Calu3 (cell line): ENCODE measurements around the gene B3GAT3. TPM values are rescaled to one million over a fixed set of nuclear protein-coding genes. Genes with fewer than 3 reads are reported as not detected.

ENCODE experiments used
- BruUV-seq: library from RNA; stranded (reverse); fragments of 400-500 nt; replicated peaks from 2 replicates; lab custom pipeline; 2021; lab: Mats Ljungman, UMichigan
- CTCF ChIA-PET: fragments of 300-600 bp; sonication (Branson Sonifier 250); formaldehyde crosslinking; loops from one replicate; lab custom pipeline; 2022; ENCODE audit warnings: antibody characterized with exemption; lab: Charles Lee
- DNase-seq: peaks from one replicate; pipeline ENCODE4 v3.0.0; 2022
- H3K27ac Mint-ChIP-seq: one replicate; pipeline ENCODE4 v1.8.0; 2022; ENCODE audit warnings: mixed read lengths; ENCODE audit not compliant: unreplicated experiment
- H3K27me3 Mint-ChIP-seq: one replicate; pipeline ENCODE4 v1.8.0; 2022; ENCODE audit warnings: mixed read lengths; ENCODE audit not compliant: unreplicated experiment
- H3K36me3 Mint-ChIP-seq: one replicate; pipeline ENCODE4 v1.8.0; 2022; ENCODE audit warnings: mild to moderate bottlenecking, moderate library complexity, mixed read lengths; ENCODE audit not compliant: insufficient read depth, unreplicated experiment
- H3K4me1 Mint-ChIP-seq: one replicate; pipeline ENCODE4 v1.8.0; 2022; ENCODE audit warnings: mild to moderate bottlenecking, low read depth, mixed read lengths; ENCODE audit not compliant: unreplicated experiment
- H3K4me3 Mint-ChIP-seq: one replicate; pipeline ENCODE4 v1.8.0; 2022; ENCODE audit warnings: mild to moderate bottlenecking, low read depth, moderate library complexity, mixed read lengths; ENCODE audit not compliant: unreplicated experiment
- H3K9me3 Mint-ChIP-seq: one replicate; pipeline ENCODE4 v1.8.0; 2022; ENCODE audit warnings: low read depth, mixed read lengths; ENCODE audit not compliant: unreplicated experiment
- intact Hi-C: fragments of 100-400 bp; cut with micrococcal nuclease; formaldehyde crosslinking; loops from one replicate; pipeline ENCODE4 v1.10.0; 2022; ENCODE audit not compliant: unreplicated experiment
- total RNA-seq: library from RNA; stranded (reverse); gene quantifications from 2 replicates; pipeline ENCODE4 v1.2.3, GENCODE V29; 2022
- TF ChIP-seq, protein P1 (sequence below): fragments of 200-600 bp; IDR thresholded peaks from one replicate; pipeline ENCODE4 v1.8.0; 2022; ENCODE audit warnings: antibody characterized with exemption; ENCODE audit not compliant: unreplicated experiment

B3GAT3 gene
- total RNA-seq, 1 experiment from 2014 or later, result 31.5 TPM

DNA sequence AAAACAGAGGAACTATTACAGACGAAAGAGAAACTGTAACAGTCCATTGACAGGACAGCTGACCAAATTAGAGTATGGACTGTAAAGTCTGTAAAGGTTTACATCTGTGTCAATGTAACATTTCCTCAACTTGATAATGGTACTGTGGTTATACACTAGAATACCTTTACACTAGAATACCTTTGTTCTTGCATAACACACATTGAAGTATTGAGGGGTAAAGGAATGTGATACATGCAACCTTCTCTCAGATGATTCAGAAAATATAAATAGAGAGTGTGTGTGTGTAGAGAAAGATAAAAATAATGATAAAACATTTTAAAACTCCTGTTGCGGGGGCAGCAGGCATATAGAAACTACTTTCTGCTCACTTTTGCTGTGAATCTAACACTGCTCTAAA lies 42.5 kb downstream of the B3GAT3 start:
- no peaks in the 10 kb centered on the region for H3K27me3 Mint-ChIP-seq
- no peak for DNase-seq
- H3K4me3 Mint-ChIP-seq, result no peak overlapping the region
- no peak overlapping the region for H3K27ac Mint-ChIP-seq
- TF ChIP-seq, protein P1, sequence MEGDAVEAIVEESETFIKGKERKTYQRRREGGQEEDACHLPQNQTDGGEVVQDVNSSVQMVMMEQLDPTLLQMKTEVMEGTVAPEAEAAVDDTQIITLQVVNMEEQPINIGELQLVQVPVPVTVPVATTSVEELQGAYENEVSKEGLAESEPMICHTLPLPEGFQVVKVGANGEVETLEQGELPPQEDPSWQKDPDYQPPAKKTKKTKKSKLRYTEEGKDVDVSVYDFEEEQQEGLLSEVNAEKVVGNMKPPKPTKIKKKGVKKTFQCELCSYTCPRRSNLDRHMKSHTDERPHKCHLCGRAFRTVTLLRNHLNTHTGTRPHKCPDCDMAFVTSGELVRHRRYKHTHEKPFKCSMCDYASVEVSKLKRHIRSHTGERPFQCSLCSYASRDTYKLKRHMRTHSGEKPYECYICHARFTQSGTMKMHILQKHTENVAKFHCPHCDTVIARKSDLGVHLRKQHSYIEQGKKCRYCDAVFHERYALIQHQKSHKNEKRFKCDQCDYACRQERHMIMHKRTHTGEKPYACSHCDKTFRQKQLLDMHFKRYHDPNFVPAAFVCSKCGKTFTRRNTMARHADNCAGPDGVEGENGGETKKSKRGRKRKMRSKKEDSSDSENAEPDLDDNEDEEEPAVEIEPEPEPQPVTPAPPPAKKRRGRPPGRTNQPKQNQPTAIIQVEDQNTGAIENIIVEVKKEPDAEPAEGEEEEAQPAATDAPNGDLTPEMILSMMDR, result no peak
- no TSS peak for BruUV-seq
- no peaks in the 10 kb centered on the region for H3K9me3 Mint-ChIP-seq
- H3K36me3 Mint-ChIP-seq, result peaks cover 39% of the 10 kb centered on the region
- intact Hi-C loops, result no loop called here
- peaks cover 22% of the 10 kb centered on the region for H3K4me1 Mint-ChIP-seq
- CTCF ChIA-PET, result no interaction called here

DNA sequence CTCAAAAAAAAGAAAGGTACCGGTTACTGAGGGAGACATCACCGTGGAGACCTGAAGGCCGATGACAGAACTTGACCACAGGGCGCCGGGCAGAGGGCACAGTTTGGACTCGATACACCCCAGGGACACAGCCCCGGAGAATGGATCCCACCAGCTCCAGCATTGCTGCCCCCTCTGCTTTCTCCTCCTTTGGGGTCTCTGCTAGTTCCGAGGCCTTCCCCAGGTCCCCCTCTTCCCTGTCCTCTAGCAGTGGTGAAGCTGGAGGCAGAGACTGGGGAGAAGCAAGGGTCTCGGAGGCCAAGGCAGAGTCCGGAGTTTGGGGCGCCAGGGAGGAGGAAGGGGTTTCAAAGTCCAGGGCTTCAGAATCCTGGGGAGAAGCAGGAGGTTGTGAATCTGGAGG lies 43.2 kb downstream of the B3GAT3 start:
- Mint-ChIP-seq H3K4me1 (peaks cover 22% of the 10 kb centered on the region), H3K27me3 (no peaks in the 10 kb centered on the region), H3K9me3 (no peaks in the 10 kb centered on the region), H3K27ac (no peak overlapping the region), H3K4me3 (no peak overlapping the region), H3K36me3 (peaks cover 46% of the 10 kb centered on the region)
- CTCF ChIA-PET, result no interaction called here
- no peak for DNase-seq
- TF ChIP-seq, protein P1, result no peak
- intact Hi-C loops, result no loop called here
- no TSS peak for BruUV-seq

DNA sequence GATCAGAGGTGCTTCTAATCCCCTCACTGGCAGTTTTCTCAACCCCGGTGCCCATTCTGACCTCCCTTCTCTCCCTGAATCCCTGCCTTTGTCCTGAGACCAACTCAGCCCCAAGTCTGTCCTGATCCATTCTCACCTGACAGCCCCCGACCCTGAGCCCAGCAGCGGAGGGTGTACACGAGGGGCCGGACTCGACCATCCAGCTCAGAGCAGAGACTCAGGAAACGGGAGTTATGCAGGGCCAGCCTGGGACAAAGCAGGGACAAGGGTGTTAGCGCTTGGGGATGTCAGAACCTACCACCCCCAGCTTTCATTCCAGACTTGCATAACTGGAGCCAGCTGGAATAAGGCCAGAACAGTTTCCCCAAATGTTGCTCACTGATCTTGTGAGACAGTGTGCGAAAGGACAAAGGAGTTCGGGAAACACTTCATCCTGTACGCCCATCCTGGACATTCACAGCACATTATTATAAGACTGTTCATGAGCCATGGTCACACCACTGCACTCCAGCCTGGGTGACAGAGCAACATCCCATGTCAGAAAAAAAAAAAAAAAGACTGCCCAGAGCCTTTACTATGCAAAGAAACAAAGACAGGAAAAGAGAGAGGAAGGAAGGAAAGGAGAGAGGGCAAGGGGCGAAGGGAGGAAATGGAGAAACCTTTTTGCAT lies 44.6 kb downstream of the B3GAT3 start:
- H3K36me3 Mint-ChIP-seq, result peaks cover 60% of the 10 kb centered on the region
- no peaks in the 10 kb centered on the region for H3K27me3 Mint-ChIP-seq
- H3K27ac Mint-ChIP-seq, result no peak overlapping the region
- peaks cover 36% of the 10 kb centered on the region for H3K4me1 Mint-ChIP-seq
- DNase-seq, result no peak
- no peaks in the 10 kb centered on the region for H3K9me3 Mint-ChIP-seq
- intact Hi-C loops, result no loop called here
- BruUV-seq, result no TSS peak
- CTCF ChIA-PET, result no interaction called here
- TF ChIP-seq, protein P1, result no peak
- no peak overlapping the region for H3K4me3 Mint-ChIP-seq

DNA sequence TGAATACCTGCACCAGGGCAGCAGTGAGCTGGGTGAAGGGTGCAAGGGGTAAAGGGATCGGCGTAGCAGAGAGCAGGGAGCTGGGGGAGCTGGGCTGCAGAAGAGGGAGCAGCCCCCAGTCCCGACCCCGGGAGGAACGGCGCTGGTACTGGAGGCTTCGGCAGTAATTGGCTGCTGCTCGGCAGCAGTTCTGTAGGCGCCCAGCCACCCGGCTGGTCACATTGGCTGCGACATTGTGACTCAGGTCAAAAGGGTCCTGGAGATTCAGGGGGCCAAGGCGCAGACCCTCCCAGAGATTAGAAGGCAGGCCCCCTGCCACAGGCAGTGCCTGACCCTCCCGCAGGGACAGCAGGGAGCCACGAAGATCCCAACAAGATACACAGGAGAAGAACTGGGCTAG lies 45.9 kb downstream of the B3GAT3 start:
- DNase-seq, result no peak
- no peaks in the 10 kb centered on the region for H3K27me3 Mint-ChIP-seq
- H3K9me3 Mint-ChIP-seq, result no peaks in the 10 kb centered on the region
- H3K36me3 Mint-ChIP-seq, result peaks cover 69% of the 10 kb centered on the region
- peak overlapping the region; percentile 99 for H3K27ac Mint-ChIP-seq
- no TSS peak for BruUV-seq
- H3K4me1 Mint-ChIP-seq, result peaks cover 49% of the 10 kb centered on the region
- TF ChIP-seq, protein P1, result no peak
- CTCF ChIA-PET, result no interaction called here
- intact Hi-C loops, result no loop called here
- H3K4me3 Mint-ChIP-seq, result peak overlapping the region; percentile 96
